ENCODE results near the gene ATE1.

DNA sequence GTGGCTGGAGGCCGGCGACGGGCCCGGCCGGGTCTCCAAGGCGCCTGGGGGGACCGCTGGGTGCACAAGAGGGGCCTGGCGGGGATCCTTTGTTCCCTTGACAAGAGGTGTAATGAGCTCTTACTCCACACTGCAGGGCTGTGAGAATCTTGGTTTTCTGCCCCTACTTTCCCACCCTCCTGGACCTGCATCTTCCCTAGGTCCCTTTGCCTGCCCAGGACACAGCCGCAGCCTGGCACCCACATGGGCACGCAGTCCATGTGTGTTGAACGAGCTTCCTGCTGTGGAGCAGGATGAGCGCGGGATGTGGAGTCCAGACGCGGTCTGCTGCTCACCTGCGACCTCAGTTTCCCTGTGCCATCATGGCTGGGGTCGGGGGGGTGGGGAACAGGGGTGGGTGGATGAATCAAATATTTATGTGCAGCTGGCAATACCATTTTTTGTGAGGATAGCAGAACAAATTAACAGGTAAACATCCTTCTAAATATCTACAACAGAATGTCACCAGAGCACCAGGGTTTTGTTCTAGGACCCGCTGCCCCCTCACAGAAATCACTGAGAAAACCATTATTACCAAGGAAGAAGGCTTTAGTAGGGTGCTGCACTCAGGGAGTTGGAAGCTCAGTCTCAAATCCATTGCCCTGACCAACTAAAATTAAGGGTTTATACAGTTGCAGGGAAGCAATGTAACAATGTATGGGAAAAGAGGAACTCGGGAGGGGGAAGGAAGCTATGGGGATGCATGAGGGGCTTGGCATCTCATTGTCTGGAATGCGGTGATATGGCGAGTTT, 47.7 kb upstream of the ATE1 start:
- TF ChIP-seq, protein P1, sequence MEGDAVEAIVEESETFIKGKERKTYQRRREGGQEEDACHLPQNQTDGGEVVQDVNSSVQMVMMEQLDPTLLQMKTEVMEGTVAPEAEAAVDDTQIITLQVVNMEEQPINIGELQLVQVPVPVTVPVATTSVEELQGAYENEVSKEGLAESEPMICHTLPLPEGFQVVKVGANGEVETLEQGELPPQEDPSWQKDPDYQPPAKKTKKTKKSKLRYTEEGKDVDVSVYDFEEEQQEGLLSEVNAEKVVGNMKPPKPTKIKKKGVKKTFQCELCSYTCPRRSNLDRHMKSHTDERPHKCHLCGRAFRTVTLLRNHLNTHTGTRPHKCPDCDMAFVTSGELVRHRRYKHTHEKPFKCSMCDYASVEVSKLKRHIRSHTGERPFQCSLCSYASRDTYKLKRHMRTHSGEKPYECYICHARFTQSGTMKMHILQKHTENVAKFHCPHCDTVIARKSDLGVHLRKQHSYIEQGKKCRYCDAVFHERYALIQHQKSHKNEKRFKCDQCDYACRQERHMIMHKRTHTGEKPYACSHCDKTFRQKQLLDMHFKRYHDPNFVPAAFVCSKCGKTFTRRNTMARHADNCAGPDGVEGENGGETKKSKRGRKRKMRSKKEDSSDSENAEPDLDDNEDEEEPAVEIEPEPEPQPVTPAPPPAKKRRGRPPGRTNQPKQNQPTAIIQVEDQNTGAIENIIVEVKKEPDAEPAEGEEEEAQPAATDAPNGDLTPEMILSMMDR (IDR thresholded peaks at IDR 0.05), result peak; percentile 6 to 42 (median 10)
- no peak for TF ChIP-seq POLR2A (IDR thresholded peaks at IDR 0.05)

Data from vagina (tissue), 2 donors.